ENCODE measurements around the gene IFNGR2.

The IFNGR2 gene

GRCh38 chr21:33481314-33481943 is 78.2 kb downstream of the IFNGR2 start:
- Histone ChIP-seq H3K4me1 (ENCODE audit: insufficient read depth, poor library complexity, severe bottlenecking) (no peaks in the 10 kb centered on the region), H3K27ac (ENCODE audit: poor library complexity, severe bottlenecking) (no peak overlapping the region), H3K9me3 (ENCODE audit: severe bottlenecking) (peaks cover 2% of the 10 kb centered on the region), H3K4me3 (ENCODE audit: severe bottlenecking) (no peak overlapping the region), H3K27me3 (ENCODE audit: insufficient read depth, poor library complexity, severe bottlenecking) (no peaks in the 10 kb centered on the region), H3K36me3 (ENCODE audit: low read depth) (no peaks in the 10 kb centered on the region; the same call in none of the 2 replicates)
- DNase-seq (ENCODE audit: low spot score) (no peak), ATAC-seq (ENCODE audit: low read depth) (no peak)
- TF ChIP-seq, protein P1, sequence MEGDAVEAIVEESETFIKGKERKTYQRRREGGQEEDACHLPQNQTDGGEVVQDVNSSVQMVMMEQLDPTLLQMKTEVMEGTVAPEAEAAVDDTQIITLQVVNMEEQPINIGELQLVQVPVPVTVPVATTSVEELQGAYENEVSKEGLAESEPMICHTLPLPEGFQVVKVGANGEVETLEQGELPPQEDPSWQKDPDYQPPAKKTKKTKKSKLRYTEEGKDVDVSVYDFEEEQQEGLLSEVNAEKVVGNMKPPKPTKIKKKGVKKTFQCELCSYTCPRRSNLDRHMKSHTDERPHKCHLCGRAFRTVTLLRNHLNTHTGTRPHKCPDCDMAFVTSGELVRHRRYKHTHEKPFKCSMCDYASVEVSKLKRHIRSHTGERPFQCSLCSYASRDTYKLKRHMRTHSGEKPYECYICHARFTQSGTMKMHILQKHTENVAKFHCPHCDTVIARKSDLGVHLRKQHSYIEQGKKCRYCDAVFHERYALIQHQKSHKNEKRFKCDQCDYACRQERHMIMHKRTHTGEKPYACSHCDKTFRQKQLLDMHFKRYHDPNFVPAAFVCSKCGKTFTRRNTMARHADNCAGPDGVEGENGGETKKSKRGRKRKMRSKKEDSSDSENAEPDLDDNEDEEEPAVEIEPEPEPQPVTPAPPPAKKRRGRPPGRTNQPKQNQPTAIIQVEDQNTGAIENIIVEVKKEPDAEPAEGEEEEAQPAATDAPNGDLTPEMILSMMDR (IDR thresholded peaks at IDR 0.05; ENCODE audit: poor library complexity, severe bottlenecking): no peak

All from RWPE2 (cell line).